LNCAP (cell line): ENCODE results near the gene TMEM255B.

Experiments used
- CTCF ChIP-seq: fragments of 450-650 bp; IDR thresholded peaks from 2 replicates; pipeline ENCODE4 v1.5.1; 2017; ENCODE audit warnings: mild to moderate bottlenecking

Gene TMEM255B

GRCh38 chr13:113734099-113734825, 24.8 kb upstream of the TMEM255B start:
- no peak for TF ChIP-seq CTCF

- TF ChIP-seq CTCF, result no peak
Observed at GRCh38 chr13:113734826-113735125, 24.2 kb upstream of the TMEM255B start.

GRCh38 chr13:113735194-113735593, 23.8 kb upstream of the TMEM255B start:
- no peak for TF ChIP-seq CTCF

- TF ChIP-seq CTCF, result no peak
Observed at GRCh38 chr13:113735750-113736149, 23.3 kb upstream of the TMEM255B start.

GRCh38 chr13:113736258-113736731, 22.7 kb upstream of the TMEM255B start:
- no peak for TF ChIP-seq CTCF

GRCh38 chr13:113737803-113738202, 21.2 kb upstream of the TMEM255B start:
- TF ChIP-seq CTCF, result no peak

- no peak for TF ChIP-seq CTCF
Observed at GRCh38 chr13:113739527-113740285, 19.3 kb upstream of the TMEM255B start.

GRCh38 chr13:113740286-113740556, 18.8 kb upstream of the TMEM255B start:
- TF ChIP-seq CTCF, result no peak
